Fibroblast of skin of scalp (primary cell): ENCODE data around the gene COPS4. TPM values are rescaled to one million over a fixed set of nuclear protein-coding genes. Genes with fewer than 3 reads are reported as not detected.
"Not testable (repeated sequence)": the region's sequence is repeated elsewhere in the genome, so short reads cannot be mapped to it uniquely, and the experiment has no call there.

Source experiments
- DNase-seq: peaks from one replicate; pipeline ENCODE4 v3.0.0-alpha.2; 2013
- polyA plus RNA-seq, 2 experiments: library from polyadenylated mRNA; unstranded; fragments of 120-200 nt; gene quantifications; one replicate each; pipeline ENCODE4 v1.2.1, GENCODE V29; 2013; ENCODE audit not compliant: insufficient read length in 2 of 2

COPS4 gene
- polyA plus RNA-seq (2013, experiment 1 of 2; ENCODE audit: insufficient read length) = 46.3 TPM
- 48.2 TPM for polyA plus RNA-seq (2013, experiment 2 of 2; ENCODE audit: insufficient read length)

GRCh38 chr4:83034630-83035494, at the start of gene COPS4:
COPS4 (plus strand) TSS chr4:83035183; CDS start chr4:83035225, 42 bp downstream.
- DNase-seq = peak; percentile 100

GRCh38 chr4:82987519-82987918, 47.5 kb upstream of the COPS4 start:
- DNase-seq = not testable (repeated sequence)

- peak; percentile 88 for DNase-seq
Measured at GRCh38 chr4:82988323-82988832, 46.6 kb upstream of the COPS4 start.

- peak; percentile 11 for DNase-seq
Measured at GRCh38 chr4:82989575-82990429, 45.2 kb upstream of the COPS4 start.

- no peak for DNase-seq
Measured at GRCh38 chr4:82994834-82995233, 40.1 kb upstream of the COPS4 start.

GRCh38 chr4:82998898-82999297, 36.1 kb upstream of the COPS4 start:
- DNase-seq = no peak

GRCh38 chr4:83002329-83002728, 32.7 kb upstream of the COPS4 start:
- no peak for DNase-seq

GRCh38 chr4:83003044-83003791, 31.8 kb upstream of the COPS4 start:
- DNase-seq = not testable (repeated sequence)

- DNase-seq = no peak
Measured at GRCh38 chr4:83009529-83009928, 25.5 kb upstream of the COPS4 start.

GRCh38 chr4:83010111-83010521, 24.9 kb upstream of the COPS4 start:
- DNase-seq = peak; percentile 36

- peak; percentile 77 for DNase-seq
Measured at GRCh38 chr4:83010522-83011318, 24.3 kb upstream of the COPS4 start, which contains the start of gene LIN54. LIN54 (minus strand) TSS chr4:83010823; CDS start chr4:82984844, 25,979 bp downstream.

GRCh38 chr4:83011689-83012199, 23.2 kb upstream of the COPS4 start:
- no peak for DNase-seq

GRCh38 chr4:83012200-83012686, 22.7 kb upstream of the COPS4 start:
- no peak for DNase-seq

GRCh38 chr4:83012687-83013419, 22.1 kb upstream of the COPS4 start:
- peak; percentile 98 for DNase-seq

GRCh38 chr4:83013420-83013867, 21.5 kb upstream of the COPS4 start:
- DNase-seq = no peak

- DNase-seq = no peak
Measured at GRCh38 chr4:83013902-83014301, 21.1 kb upstream of the COPS4 start.

- DNase-seq = no peak
Measured at GRCh38 chr4:83019794-83020494, 15.0 kb upstream of the COPS4 start.

- DNase-seq = peak; percentile 34
Measured at GRCh38 chr4:83022724-83023450, 12.1 kb upstream of the COPS4 start.

- not testable (repeated sequence) for DNase-seq
Measured at GRCh38 chr4:83023599-83023998, 11.4 kb upstream of the COPS4 start.
